Measurements from ENCODE around the gene KCTD20.

- peak in 2 of 3 experiments; percentile 26 to 45 for TF ChIP-seq CTCF (IDR thresholded peaks at IDR 0.05)
- no peak for TF ChIP-seq POLR2A (IDR thresholded peaks at IDR 0.05; ENCODE audit: low read depth)
- TF ChIP-seq POLR2AphosphoS5 (IDR thresholded peaks at IDR 0.05): no peak
- TF ChIP-seq EP300 (IDR thresholded peaks at IDR 0.05): no peak
Observed at GRCh38 chr6:36428911-36429310, 13.9 kb upstream of the KCTD20 start.
